WI38 (cell line): Measurements from ENCODE around the gene NDUFB8.
A peak's percentile ranks its signal among the peaks of the same experiment; 100 is the strongest.

Source experiments
- H3K4me3 ChIP-seq: 2 replicates; pipeline ENCODE4 v1.5.1; 2011; ENCODE audit warnings: low read depth, mild to moderate bottlenecking, control low read depth, low read length
- TF ChIP-seq, protein P1 (sequence below): IDR thresholded peaks from 2 replicates; pipeline ENCODE4 v1.5.1; 2012; ENCODE audit warnings: low read depth, mild to moderate bottlenecking, control low read depth, low read length

NDUFB8 gene

DNA sequence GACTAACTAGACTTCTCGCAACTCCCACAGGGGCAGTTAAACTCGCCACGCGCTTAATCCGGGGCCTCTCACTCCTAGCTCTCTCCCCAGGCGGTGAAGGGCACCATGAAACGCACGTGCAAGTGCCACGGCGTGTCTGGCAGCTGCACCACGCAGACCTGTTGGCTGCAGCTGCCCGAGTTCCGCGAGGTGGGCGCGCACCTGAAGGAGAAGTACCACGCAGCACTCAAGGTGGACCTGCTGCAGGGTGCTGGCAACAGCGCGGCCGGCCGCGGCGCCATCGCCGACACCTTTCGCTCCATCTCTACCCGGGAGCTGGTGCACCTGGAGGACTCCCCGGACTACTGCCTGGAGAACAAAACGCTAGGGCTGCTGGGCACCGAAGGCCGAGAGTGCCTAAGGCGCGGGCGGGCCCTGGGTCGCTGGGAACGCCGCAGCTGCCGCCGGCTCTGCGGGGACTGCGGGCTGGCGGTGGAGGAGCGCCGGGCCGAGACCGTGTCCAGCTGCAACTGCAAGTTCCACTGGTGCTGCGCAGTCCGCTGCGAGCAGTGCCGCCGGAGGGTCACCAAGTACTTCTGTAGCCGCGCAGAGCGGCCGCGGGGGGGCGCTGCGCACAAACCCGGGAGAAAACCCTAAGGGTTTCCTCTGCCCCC, 47.4 kb downstream of the NDUFB8 start:
- H3K4me3 ChIP-seq: peak overlapping the region; percentile 55
- TF ChIP-seq, protein P1, sequence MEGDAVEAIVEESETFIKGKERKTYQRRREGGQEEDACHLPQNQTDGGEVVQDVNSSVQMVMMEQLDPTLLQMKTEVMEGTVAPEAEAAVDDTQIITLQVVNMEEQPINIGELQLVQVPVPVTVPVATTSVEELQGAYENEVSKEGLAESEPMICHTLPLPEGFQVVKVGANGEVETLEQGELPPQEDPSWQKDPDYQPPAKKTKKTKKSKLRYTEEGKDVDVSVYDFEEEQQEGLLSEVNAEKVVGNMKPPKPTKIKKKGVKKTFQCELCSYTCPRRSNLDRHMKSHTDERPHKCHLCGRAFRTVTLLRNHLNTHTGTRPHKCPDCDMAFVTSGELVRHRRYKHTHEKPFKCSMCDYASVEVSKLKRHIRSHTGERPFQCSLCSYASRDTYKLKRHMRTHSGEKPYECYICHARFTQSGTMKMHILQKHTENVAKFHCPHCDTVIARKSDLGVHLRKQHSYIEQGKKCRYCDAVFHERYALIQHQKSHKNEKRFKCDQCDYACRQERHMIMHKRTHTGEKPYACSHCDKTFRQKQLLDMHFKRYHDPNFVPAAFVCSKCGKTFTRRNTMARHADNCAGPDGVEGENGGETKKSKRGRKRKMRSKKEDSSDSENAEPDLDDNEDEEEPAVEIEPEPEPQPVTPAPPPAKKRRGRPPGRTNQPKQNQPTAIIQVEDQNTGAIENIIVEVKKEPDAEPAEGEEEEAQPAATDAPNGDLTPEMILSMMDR: peak; percentile 84

GRCh38 chr10:100481462-100482081, 48.1 kb downstream of the NDUFB8 start:
- TF ChIP-seq, protein P1: no peak
- H3K4me3 ChIP-seq: peak overlapping the region; percentile 55

DNA sequence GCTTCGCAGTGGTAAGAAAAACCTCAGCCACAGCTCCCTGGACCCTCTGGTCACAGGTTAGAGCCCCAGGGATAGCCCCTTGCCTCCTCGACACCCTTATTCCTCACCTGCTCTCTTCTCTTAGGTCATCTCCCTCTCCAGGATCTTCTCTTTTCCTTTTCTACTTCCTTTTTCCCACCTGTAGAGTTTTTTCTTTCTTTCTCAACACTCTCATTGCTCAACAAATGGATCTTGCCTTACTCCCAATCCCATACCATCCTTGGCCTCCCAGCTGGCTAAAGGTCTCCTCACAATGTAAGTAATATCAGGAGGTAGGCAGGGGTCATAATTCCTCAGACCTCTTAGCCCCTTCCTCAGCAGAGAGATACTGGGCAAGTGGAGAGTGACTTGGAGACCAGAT, 49.7 kb downstream of the NDUFB8 start:
- H3K4me3 ChIP-seq: no peak overlapping the region
- TF ChIP-seq, protein P1: no peak

- no peak overlapping the region for H3K4me3 ChIP-seq
- TF ChIP-seq, protein P1: no peak
Measured at GRCh38 chr10:100479037-100479436, 50.6 kb downstream of the NDUFB8 start.

DNA sequence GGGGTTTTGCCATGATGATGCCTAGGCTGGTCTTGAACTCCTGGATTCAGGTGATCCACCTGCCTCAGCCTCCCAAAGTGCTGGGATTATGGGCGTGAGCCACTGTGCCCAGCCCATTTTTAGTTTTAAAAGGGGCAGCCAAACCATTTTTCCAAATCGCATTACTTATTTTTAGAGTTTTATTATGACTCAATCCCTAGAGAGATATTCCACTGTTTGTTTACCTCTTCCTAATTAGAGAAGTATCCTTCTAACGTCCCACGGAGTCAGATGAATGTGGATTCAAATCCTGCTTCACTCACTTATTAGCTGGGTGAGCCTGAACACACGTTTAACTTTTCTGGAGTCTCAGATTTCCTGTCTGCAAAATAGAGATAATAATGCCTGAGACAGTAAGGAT, 51.7 kb downstream of the NDUFB8 start:
- TF ChIP-seq, protein P1: no peak
- no peak overlapping the region for H3K4me3 ChIP-seq
